Activated CD4-positive, CD25-positive, alpha-beta regulatory T cell (primary cell): ENCODE data around the gene REV1.

Experiments
- DNase-seq, 4 experiments: peaks; one replicate each; lab custom pipeline; 2025; lab: John Stamatoyannopoulos, UW

The REV1 gene

GRCh38 chr2:99450199-99450598 is 39.6 kb downstream of the REV1 start:
- DNase-seq: no peak

DNA sequence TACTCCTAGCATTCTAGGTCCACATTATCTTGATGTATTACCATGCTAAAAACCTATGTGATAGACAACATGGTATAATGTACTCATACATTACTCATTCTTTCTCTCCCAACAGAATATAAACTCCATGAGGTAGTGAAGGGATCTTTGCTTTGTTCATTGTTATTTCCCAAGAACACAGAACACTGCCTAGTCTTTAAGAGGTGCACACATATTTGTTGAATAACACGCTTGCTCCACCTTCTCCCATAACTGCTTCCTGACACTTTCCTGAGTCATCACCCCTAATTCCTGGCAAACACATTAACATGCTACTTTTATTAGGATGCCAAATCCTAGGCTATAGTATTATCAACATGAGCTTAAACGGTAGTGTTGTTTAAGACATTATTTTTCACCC is 41.3 kb downstream of the REV1 start:
- no peak for DNase-seq

- DNase-seq: no peak
These were observed 44.8 kb downstream of the REV1 start for GRCh38 chr2:99445065-99445464.

DNA sequence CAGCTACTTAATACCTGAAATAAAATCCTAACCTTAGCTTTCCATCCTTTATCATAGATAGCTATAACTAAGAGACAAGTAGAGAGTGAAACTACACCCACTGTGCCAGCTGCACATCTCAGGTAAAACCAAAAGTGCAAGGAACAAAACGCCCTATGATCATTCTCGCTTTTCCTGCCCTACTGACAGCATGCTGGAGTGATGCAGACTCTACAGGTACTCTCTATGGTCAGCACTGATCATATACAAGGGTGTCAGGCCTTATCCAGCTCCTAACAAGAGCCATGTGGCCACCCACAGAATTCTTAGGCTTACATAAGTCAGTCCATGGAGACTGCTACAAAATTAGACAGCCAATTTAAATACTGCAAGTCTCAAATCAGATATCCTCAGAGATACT is 45.6 kb downstream of the REV1 start:
- no peak for DNase-seq

DNA sequence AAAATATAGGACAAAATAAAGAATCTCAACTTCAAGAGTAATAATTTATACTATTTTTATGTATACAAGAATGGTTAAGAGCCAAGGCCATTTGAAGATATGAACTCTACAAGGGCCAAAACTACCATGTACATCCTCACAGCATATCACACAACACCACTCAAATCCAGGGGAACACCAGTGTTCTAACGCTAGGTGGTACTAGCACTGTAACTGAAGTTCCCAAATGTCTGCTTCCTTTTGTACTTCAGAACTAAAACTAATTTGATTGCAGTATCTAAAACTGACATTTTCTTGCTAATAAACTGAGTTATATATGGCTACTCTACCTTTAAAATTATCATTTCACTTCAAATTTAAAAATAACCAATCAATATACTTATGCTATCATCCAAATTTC is 47.0 kb downstream of the REV1 start:
- DNase-seq: no peak

DNA sequence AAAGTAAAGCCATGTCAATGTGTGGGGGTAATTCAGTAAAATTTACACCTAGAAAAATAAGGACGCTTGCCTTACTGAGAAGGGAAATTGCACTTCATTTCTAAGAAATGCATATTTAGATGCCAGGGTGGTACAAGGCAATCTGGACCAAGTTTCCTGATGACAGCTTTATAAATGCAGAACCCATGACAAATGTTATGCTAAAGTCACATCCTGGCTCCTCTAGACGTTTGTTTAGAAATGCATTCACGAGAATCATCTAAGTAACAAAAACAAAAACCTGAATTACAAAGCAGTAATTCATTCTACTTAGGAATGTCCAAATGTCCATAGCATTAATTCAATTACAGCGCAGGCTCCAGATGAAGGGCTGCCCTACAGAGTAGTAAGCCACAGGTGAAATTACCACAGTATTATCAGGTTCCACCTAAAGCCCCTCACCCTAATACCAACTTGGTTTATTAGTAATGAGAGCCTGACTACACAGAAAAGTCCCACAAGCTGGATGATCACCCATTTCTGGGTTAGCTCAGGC is 49.8 kb downstream of the REV1 start:
- no peak for DNase-seq

DNA sequence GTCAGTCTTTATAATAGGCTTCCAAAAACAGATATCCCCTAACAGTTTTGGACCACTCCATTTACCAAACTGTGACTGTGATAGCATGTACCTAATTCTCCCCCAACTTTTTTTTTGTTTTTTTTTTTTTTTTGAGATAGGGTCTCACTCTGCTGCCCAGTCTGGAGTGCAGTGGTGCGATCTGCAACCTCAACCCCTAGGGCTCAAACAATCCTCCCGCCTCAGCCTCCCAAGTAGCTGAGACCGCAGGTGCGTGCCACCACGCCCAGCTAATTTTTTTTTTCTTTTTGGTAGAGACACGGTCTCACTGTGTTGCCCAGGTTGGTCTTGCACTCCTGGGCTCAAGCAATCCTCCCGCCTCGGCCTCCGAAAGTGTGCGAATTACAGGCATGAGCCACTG is 52.9 kb downstream of the REV1 start:
- DNase-seq: no peak

DNA sequence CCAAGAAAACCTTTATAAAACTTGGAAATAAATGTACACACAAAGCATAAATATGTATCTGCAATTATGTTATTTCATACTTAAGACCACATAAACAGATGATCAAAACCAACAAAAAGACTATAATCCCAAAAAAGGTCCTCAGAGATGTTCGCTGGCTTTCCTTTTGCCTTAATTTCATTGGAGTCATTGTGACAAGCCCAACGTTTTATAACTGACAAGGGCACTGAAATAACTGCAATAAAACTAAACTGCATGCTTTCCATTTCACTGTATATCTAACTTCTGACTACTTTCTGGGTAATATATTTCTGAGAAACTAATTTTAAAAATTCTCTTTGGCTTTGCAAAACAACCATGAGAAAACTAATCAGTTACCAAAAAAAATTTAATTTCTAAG is 56.5 kb downstream of the REV1 start:
- no peak for DNase-seq

GRCh38 chr2:99431587-99432275 is 58.1 kb downstream of the REV1 start:
- DNase-seq: no peak

DNA sequence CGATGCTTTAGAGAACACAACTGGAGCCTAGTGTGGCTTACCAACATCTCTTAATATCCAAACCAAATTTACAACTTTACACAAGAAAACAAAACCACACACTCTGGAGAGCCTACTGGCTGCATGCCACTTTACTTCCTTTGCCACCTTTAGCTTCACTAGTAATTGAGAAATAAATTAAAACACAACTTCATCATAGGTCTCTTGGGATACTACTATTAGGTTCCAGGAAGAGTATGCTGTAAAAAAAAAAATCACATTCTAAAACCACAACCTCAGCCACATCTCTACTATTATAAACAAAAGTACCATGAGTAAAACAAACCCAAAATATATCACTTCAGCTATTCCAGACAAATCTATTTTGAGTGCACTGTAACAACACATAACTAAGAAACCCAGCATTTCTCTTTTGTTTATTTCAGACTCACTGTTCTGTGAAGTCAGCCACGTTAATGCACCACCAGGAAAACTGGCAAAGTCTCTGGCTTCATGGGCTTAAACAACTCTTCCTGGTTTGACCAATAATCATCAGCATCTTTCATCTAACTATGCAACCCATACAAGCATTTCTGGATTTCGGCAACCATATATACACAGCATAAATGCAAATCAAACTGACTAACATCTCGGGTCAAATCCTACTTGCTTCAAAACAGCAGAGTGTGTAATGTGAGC is 59.1 kb downstream of the REV1 start:
- no peak for DNase-seq

GRCh38 chr2:99425022-99425421 is 64.8 kb downstream of the REV1 start:
- no peak for DNase-seq

DNA sequence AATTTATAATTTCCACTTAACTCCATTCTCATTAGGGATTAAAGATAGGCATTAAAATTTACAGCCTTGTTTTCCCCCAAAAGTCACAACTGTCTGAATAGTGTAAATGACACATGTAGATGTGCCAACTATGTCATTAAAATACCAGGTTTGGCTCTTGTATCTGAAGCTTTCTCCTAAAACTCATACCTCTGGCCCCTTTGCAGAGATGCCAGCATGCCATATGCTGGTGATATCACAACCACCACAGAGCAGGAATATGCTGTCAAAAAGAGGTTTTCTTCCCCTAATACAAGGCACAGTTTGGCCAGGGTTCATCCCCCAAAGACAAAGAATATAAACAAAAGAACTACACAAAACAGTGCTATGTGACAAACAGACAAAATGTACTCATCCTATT is 65.4 kb downstream of the REV1 start:
- DNase-seq: no peak

DNA sequence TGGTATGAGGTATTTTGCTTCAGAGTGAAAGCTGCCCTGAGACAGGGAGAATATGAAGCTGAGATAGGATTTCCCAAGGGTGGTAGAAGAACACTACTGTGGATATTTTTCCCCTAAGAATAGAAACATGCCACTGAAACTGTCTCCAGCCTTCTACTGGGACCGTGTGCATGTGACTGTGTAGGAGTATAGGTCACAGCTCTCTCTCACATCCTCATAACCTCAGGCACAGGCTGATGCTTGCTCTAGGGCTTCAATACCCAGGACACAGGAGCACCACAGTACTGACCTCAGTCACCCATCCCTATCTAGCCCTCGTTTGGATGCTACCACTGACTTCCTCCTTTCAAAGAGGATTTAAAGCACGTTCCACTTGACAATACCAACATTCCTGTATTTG is 67.2 kb downstream of the REV1 start:
- DNase-seq: no peak

DNA sequence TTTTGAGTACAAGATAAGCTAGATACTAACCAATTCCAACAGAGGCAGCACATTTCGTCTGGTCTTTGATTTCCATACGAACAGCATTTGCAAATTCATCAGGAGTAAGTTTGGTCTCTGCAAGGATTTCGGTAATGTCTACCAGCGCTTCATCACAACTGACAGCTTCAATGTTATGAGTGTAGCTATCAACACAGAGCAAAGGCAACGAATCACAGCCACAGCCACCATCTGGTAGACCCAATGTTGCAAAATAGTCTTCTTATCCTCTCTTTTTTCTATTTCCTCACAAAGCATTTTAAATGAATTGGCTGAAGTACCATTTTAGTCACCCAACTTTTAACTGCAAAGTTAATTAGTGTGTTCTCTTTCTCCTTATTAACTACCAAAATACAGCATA is 68.3 kb downstream of the REV1 start:
- no peak for DNase-seq

- DNase-seq: no peak
These were observed 69.0 kb downstream of the REV1 start for GRCh38 chr2:99420751-99421299.

GRCh38 chr2:99420031-99420430 is 69.8 kb downstream of the REV1 start:
- no peak for DNase-seq

- DNase-seq: no peak
These were observed 72.4 kb downstream of the REV1 start for GRCh38 chr2:99417396-99417795.

GRCh38 chr2:99414566-99414965 is 75.3 kb downstream of the REV1 start:
- DNase-seq: no peak

DNA sequence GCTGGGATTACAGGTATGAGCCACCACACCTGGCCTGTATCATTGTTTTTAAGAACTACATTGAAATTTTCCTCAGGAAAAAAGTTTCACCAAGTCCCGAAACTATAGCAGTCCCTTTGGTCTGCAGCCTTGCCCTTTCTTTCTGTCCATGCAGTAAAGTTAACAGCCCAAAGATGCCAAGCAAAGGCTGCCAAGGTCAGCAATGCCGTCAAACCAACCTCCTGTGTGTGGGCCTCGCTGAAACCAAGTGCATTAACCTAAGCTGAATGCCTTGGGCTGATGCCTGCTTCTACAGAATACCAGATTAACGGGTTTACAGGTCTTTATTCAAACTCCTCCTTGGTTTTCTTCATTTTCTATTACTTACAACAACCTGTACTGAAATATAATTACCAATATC is 79.5 kb downstream of the REV1 start:
- DNase-seq: no peak

DNA sequence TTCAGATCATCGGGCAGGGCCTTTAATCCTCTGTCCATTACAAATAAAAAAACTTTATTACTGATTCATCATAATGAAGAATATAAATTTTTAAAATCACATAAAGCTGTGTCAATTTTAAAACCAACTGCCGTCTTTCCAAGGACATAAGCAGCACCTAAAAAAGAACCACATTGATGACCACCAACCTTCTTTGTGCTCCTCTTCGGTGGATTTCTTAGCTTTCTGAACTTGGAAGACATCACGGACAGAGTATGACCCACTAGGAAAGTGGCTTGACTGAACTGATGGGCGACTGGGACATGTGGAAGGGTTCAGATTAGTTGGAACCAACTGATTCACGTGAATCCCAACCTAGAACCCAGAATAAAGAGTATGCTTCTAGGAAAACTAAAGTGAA is 83.7 kb downstream of the REV1 start:
- DNase-seq: no peak

DNA sequence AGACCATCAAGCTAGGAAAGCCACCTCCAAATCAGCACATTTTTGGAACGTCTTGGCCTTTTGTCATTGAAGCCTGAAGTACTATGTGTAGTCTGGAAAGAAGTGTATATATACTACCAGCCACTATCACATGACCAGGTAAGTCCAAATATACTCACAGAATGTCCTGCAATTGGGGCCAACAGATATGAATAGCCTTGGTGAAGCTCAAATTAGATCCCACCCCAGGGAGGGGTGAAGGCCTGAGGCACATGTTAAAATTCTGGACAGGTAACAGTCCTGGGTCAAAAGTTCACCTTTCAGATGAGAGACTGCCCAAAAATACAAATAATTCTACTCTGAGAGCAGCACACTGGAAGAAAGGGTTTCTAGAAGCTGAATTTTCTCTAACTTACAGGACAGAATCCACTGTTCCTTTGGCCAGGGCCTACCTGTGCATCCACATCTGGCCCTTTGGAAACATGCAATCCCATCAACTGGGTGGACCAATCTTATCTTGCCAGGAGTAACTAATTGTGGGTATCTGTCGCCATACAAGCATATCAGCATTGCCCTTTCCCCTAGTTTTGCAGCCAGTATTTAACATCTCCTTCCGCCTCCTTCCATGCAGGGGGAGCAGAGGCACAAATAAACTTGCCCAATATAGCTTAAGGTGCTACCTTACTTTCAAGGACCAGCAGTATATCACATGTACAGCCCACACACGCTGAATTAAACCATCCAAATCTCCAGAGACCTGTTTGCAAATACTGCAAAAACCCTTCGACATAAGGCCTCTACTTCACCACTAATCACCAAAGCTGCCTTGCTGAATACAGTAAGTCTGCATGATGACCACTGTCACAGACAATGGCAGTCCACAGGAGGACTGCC is 84.8 kb downstream of the REV1 start:
- no peak for DNase-seq

DNA sequence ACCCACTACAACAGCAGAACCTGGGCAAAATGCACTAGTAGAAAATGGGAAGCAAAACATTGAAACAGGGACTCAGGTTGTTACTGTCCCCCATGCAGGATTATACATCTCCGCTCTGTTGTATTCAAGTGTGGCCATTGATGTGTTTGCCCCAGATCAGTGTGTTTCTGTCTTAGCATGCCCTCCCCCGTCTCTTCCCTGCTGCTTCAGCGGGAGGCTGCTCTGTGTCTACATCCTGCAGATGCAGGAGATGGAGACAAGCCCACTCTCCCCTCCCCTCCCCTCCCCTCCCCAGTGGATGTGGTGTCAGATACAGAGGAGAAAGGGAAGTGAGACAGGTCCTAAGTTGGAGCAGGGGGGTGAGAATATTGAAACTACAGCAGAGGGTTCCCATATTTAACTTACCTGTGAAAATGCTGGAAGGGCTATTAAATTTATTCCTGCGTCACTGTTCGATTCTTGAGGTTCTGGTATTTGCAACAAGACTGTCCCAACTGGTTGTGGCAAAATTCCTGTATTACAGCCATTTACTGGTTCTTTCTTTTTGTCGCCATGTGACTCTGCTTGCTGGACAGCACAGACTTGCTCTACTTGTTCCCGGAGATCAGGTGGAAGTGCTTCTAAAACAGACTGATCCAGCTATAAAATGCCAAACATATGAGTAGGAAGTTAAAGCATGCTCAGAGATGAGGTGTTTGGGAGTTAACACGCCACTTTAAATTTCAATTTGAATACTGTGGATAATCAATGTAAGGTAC is 85.6 kb downstream of the REV1 start:
- DNase-seq: no peak
